ENCODE results near the gene DCPS.

DNA sequence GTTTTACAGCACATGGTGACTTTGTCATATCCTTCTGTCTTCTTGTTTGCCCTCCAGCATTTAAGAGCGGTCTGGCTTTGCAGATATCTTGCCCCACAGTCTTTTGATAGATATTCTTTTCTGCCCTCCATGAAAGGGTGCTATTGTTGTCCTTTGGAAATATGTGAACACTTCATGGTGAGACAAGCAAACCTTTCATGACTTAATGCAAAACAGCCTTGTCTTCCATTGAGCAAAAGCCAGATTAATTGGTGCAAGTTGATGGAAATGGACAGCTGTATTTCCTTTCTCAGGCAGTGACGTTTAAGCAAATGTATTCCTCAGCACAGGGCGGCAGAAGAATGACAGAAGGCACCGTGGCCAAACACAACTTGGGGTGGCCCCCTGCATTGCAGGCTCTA is 4.4 kb downstream of the DCPS start:
- no peak for TF ChIP-seq EZH2phosphoT487 (IDR thresholded peaks at IDR 0.05; ENCODE audit: insufficient read depth, low read depth)
- no peak for TF ChIP-seq EZH2 (IDR thresholded peaks at IDR 0.05; ENCODE audit: insufficient read depth, poor library complexity, severe bottlenecking)
